ENCODE data around the gene HEATR5A.
"Not testable (repeated sequence)": the region's sequence is repeated elsewhere in the genome, so short reads cannot be mapped to it uniquely, and the experiment has no call there.

The HEATR5A gene

DNA sequence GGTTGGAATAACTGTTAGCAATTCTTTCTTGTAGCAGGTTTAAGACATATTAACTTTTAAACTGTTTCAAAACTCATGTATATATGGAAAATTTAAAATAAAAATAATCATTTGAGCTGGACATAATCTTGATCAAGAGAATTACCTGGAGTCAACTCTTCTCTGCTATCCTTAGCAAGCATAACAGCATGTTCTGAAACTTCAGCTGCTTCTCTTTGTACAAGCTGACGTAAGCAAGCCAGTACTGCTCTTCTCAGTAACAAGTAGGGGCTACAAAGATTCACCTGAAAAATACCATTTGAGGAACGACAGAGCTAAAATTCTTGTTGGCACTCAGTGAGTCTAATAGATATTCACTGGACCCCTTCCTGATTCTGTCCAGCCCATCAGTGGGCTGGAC is 83.0 kb downstream of the HEATR5A start:
- no peak for DNase-seq (ENCODE audit: low read depth)
- TF ChIP-seq CTCF (IDR thresholded peaks at IDR 0.05; ENCODE audit: low read depth, low read length, missing control alignments) = no peak
- no peak overlapping the region for H3K4me3 ChIP-seq (ENCODE audit: low read depth, low read length)

GRCh38 chr14:31336646-31337045 is 83.7 kb downstream of the HEATR5A start:
- no peak for DNase-seq (ENCODE audit: low read depth)
- no peak overlapping the region for H3K4me3 ChIP-seq (ENCODE audit: low read depth, low read length)
- TF ChIP-seq CTCF (IDR thresholded peaks at IDR 0.05; ENCODE audit: low read depth, low read length, missing control alignments) = no peak

GRCh38 chr14:31331395-31331794 is 89.0 kb downstream of the HEATR5A start:
- DNase-seq (ENCODE audit: low read depth); H3K4me3 ChIP-seq (ENCODE audit: low read depth, low read length): not testable (repeated sequence)

DNA sequence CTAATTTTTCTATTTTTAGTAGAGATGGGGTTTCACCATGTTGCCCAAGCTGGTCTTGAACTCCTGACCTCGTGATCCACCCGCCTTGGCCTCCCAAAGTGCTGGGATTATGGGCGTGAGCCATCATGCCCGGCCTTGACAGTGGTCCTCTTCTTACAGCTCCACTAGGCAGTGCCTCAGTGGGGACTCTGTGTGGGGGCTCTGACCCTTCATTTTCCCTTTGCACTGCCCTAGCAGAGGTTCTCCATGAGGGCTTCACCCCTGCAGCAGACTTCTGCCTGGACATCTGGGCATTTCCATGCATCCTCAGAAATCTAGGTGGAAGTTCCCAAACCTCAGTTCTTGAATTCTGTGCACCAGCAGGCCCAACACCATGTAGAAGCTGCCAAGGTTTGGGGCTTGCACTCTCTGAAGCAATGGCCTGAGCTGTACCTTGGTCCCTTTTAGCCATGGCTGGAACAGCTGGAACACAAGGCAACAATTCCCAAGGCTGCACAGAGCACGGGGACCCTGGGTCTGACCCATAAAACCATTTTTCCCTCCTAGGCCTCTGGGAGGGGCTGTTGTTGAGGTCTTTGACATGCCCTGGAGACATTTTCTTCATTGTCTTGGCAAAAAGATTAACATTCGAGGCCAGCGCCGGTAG is 90.4 kb downstream of the HEATR5A start:
- H3K4me3 ChIP-seq (ENCODE audit: low read depth, low read length); DNase-seq (ENCODE audit: low read depth): not testable (repeated sequence)

DNA sequence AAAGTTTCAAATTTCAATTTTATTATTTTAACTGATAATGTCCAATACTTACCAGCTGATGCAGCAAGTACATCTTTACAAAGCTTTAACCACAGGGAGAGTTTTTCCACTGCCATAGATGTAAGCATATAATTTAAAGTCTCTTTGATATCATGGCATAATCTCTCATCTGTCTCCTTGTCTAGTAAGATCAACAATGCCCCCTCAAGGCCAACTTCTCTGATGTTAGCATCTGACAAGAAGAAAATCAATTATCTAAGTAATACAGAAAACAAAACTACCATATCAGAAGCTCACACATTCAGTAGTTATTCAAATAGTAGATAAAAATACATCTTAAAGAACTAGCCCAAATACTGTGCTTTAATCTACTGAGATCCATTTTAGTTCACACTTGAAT is 94.2 kb downstream of the HEATR5A start:
- TF ChIP-seq CTCF (IDR thresholded peaks at IDR 0.05; ENCODE audit: low read depth, low read length, missing control alignments) = no peak
- no peak overlapping the region for H3K4me3 ChIP-seq (ENCODE audit: low read depth, low read length)
- DNase-seq (ENCODE audit: low read depth) = no peak

GRCh38 chr14:31323419-31323818 is 96.9 kb downstream of the HEATR5A start:
- no peak for DNase-seq (ENCODE audit: low read depth)
- no peak for TF ChIP-seq CTCF (IDR thresholded peaks at IDR 0.05; ENCODE audit: low read depth, low read length, missing control alignments)
- H3K4me3 ChIP-seq (ENCODE audit: low read depth, low read length) = no peak overlapping the region

GRCh38 chr14:31320922-31321766 is 99.2 kb downstream of the HEATR5A start:
- no peak for TF ChIP-seq CTCF (IDR thresholded peaks at IDR 0.05; ENCODE audit: low read depth, low read length, missing control alignments)

GRCh38 chr14:31320216-31320615 is 100.1 kb downstream of the HEATR5A start:
- H3K4me3 ChIP-seq (ENCODE audit: low read depth, low read length) = no peak overlapping the region
- TF ChIP-seq CTCF (IDR thresholded peaks at IDR 0.05; ENCODE audit: low read depth, low read length, missing control alignments) = no peak
- no peak for DNase-seq (ENCODE audit: low read depth)

More at GRCh38 chr14:31320922-31321766, 99.2 kb downstream of the HEATR5A start:
- no peak overlapping the region for H3K4me3 ChIP-seq (ENCODE audit: low read depth, low read length)
- DNase-seq (ENCODE audit: low read depth) = no peak
